ENCODE measurements around the gene HDDC2. TPM values are rescaled to one million over a fixed set of nuclear protein-coding genes. Genes with fewer than 3 reads are reported as not detected.

HDDC2 gene
- total RNA-seq, 1 experiment from 2014 or later, result 69.8 TPM

GRCh38 chr6:125269328-125269985 lies 32.3 kb downstream of the HDDC2 start (continued):
- TF ChIP-seq, protein P1, sequence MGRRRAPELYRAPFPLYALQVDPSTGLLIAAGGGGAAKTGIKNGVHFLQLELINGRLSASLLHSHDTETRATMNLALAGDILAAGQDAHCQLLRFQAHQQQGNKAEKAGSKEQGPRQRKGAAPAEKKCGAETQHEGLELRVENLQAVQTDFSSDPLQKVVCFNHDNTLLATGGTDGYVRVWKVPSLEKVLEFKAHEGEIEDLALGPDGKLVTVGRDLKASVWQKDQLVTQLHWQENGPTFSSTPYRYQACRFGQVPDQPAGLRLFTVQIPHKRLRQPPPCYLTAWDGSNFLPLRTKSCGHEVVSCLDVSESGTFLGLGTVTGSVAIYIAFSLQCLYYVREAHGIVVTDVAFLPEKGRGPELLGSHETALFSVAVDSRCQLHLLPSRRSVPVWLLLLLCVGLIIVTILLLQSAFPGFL (CRISPR knock-in tag; IDR thresholded peaks at IDR 0.05; ENCODE audit: borderline replicate concordance), result no peak
- TF ChIP-seq NR1H2 (CRISPR knock-in tag; IDR thresholded peaks at IDR 0.05) (no peak), ZNF396 (CRISPR knock-in tag; IDR thresholded peaks at IDR 0.05; ENCODE audit: borderline replicate concordance) (no peak)

DNA sequence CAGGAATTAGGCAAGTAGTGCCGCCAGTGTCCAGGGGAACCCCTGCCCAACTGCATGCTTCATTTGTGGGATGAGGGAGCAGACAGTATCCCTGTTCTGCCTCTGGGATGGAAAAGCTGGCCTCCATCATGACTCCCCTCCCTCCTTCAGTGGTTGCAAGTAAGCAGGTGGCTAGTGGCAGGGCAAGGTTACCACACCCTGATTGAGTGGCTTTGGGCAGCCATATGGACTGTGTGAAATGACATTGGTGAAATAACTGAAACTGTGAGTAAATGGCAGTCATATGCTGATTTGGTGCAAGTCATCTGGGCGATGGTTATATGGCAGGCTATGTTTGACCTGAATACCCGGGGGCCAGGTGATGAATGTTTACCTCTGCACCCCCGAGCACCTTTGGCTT lies 33.0 kb downstream of the HDDC2 start:
- Mint-ChIP-seq H3K27ac (no peak overlapping the region), H3K27me3 (ENCODE audit: low read depth) (no peaks in the 10 kb centered on the region), H3K36me3 (peaks cover 9% of the 10 kb centered on the region; the same call in 1 of the 2 replicates), H3K9me3 (no peaks in the 10 kb centered on the region), H3K4me1 (no peaks in the 10 kb centered on the region), H3K4me3 (no peak overlapping the region)
- TF ChIP-seq NR3C1 (CRISPR knock-in tag; conservative IDR thresholded peaks at IDR 0.05; ENCODE audit: low read depth) (no peak), SMAD4 (CRISPR knock-in tag; IDR thresholded peaks at IDR 0.05) (no peak), SOX15 (CRISPR knock-in tag; IDR thresholded peaks at IDR 0.05) (no peak)
- TF ChIP-seq, protein P2, sequence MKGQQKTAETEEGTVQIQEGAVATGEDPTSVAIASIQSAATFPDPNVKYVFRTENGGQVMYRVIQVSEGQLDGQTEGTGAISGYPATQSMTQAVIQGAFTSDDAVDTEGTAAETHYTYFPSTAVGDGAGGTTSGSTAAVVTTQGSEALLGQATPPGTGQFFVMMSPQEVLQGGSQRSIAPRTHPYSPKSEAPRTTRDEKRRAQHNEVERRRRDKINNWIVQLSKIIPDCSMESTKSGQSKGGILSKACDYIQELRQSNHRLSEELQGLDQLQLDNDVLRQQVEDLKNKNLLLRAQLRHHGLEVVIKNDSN (CRISPR knock-in tag; IDR thresholded peaks at IDR 0.05), result no peak
- ATAC-seq, result no peak
- ChIA-PET POLR2A (no interaction called here), CTCF (no interaction called here)
- DNase-seq (ENCODE audit: low spot score), result no peak

DNA sequence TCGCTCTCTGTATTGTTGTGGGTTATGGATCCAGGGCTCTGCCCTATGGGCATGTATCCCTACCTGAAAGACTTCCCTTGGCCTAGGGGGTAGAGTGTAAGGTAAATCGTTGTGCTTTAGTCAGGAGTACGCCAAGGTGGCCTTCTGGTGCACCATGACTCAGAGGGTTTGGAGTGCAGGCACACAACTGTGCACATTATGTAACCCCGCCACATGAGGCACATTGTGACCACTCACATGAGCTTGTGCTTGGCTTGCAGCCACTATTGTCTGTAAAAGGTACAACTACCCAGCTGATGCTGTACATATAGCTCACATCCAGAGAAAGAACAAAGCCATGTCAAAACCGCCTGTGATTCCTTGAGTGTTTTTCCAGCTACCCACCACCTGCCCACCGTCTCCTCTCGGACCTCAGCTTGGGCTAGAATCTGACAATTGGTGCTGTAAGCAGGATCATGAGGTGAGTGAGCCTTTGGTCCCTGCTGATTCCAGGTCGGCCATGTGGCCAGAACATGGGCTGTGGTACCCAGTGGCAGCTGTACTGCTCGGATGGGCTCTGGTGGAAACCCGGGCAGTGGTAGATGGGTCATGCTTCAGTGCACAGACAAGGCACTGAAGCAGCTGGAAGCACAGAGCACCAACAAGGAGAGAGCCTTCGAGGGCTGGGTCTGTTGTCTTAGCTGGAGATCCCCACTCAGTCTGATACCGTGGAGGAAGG lies 33.8 kb downstream of the HDDC2 start:
- TF ChIP-seq, protein P3, sequence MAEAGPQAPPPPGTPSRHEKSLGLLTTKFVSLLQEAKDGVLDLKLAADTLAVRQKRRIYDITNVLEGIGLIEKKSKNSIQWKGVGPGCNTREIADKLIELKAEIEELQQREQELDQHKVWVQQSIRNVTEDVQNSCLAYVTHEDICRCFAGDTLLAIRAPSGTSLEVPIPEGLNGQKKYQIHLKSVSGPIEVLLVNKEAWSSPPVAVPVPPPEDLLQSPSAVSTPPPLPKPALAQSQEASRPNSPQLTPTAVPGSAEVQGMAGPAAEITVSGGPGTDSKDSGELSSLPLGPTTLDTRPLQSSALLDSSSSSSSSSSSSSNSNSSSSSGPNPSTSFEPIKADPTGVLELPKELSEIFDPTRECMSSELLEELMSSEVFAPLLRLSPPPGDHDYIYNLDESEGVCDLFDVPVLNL (CRISPR knock-in tag; IDR thresholded peaks at IDR 0.05; ENCODE audit: borderline replicate concordance, low read depth), result no peak
- TF ChIP-seq ATF6 (CRISPR knock-in tag; IDR thresholded peaks at IDR 0.05), result no peak
- TF ChIP-seq ZNF121 (CRISPR knock-in tag; IDR thresholded peaks at IDR 0.05), result no peak
- no peaks in the 10 kb centered on the region for H3K27me3 Mint-ChIP-seq (ENCODE audit: low read depth)
- H3K36me3 Mint-ChIP-seq, result peaks cover 7% of the 10 kb centered on the region; the same call in 1 of the 2 replicates
- CTCF ChIA-PET, result no interaction called here
- no peak overlapping the region for H3K27ac Mint-ChIP-seq
- H3K4me1 Mint-ChIP-seq, result peaks cover 5% of the 10 kb centered on the region
- no peak for DNase-seq (ENCODE audit: low spot score)
- ATAC-seq, result no peak
- POLR2A ChIA-PET, result no interaction called here
- no peak overlapping the region for H3K4me3 Mint-ChIP-seq
- H3K9me3 Mint-ChIP-seq, result no peaks in the 10 kb centered on the region

- Mint-ChIP-seq H3K9me3 (no peaks in the 10 kb centered on the region), H3K27ac (no peak overlapping the region), H3K4me1 (peaks cover 15% of the 10 kb centered on the region), H3K27me3 (ENCODE audit: low read depth) (no peaks in the 10 kb centered on the region), H3K36me3 (no peaks in the 10 kb centered on the region), H3K4me3 (no peak overlapping the region)
- POLR2A ChIA-PET, result no interaction called here
- no peak for ATAC-seq
- CTCF ChIA-PET, result interaction anchor here (0.5 kb wide), 1 partner anchor 1067 kb away, joined by 3 read pairs; no protein-coding TSS in a partner anchor
- no peak for DNase-seq (ENCODE audit: low spot score)
- TF ChIP-seq SOX15 (CRISPR knock-in tag; IDR thresholded peaks at IDR 0.05) (no peak), FOXP1 (CRISPR knock-in tag; IDR thresholded peaks at IDR 0.05; ENCODE audit: borderline replicate concordance) (no peak), FOXJ3 (CRISPR knock-in tag; IDR thresholded peaks at IDR 0.05; ENCODE audit: borderline replicate concordance) (no peak), OVOL2 (CRISPR knock-in tag; IDR thresholded peaks at IDR 0.05; ENCODE audit: borderline replicate concordance) (no peak), CBFB (CRISPR knock-in tag; IDR thresholded peaks at IDR 0.05; ENCODE audit: low read depth) (no peak), ELF4 (CRISPR knock-in tag; IDR thresholded peaks at IDR 0.05; ENCODE audit: low read depth) (no peak), PRRX2 (CRISPR knock-in tag; IDR thresholded peaks at IDR 0.05) (no peak), RELA (CRISPR knock-in tag; IDR thresholded peaks at IDR 0.05; ENCODE audit: borderline replicate concordance) (no peak), ZBTB21 (CRISPR knock-in tag; IDR thresholded peaks at IDR 0.05; ENCODE audit: borderline replicate concordance) (no peak), NFYB (CRISPR knock-in tag; conservative IDR thresholded peaks at IDR 0.05; ENCODE audit: low read depth) (no peak), ZNF423 (CRISPR knock-in tag; IDR thresholded peaks at IDR 0.05) (no peak), NR1H2 (CRISPR knock-in tag; IDR thresholded peaks at IDR 0.05) (no peak), EMX1 (CRISPR knock-in tag; IDR thresholded peaks at IDR 0.05) (no peak), TEAD1 (CRISPR knock-in tag; IDR thresholded peaks at IDR 0.05) (no peak)
- TF ChIP-seq, protein P4, sequence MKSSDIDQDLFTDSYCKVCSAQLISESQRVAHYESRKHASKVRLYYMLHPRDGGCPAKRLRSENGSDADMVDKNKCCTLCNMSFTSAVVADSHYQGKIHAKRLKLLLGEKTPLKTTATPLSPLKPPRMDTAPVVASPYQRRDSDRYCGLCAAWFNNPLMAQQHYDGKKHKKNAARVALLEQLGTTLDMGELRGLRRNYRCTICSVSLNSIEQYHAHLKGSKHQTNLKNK (CRISPR knock-in tag; IDR thresholded peaks at IDR 0.05), result no peak
These were observed 37.3 kb downstream of the HDDC2 start for GRCh38 chr6:125264476-125264875.
